HFF-Myc (cell line): ENCODE data around the gene FSD1.

Experiments used
- DNase-seq: peaks from one replicate; pipeline ENCODE4 v3.0.0-alpha.2; 2011; ENCODE audit warnings: low read depth; ENCODE audit errors: extremely low read depth
- H3K4me3 ChIP-seq: replicated peaks from 2 replicates; pipeline ENCODE4 v1.5.1; 2011; ENCODE audit warnings: low read depth, mild to moderate bottlenecking, control low read depth, low read length
- TF ChIP-seq, protein P1 (sequence below): IDR thresholded peaks from 2 replicates; pipeline ENCODE4 v1.5.1; 2012; ENCODE audit warnings: mild to moderate bottlenecking, low read depth, low read length, control low read depth; ENCODE audit errors: missing control alignments

The FSD1 gene

DNA sequence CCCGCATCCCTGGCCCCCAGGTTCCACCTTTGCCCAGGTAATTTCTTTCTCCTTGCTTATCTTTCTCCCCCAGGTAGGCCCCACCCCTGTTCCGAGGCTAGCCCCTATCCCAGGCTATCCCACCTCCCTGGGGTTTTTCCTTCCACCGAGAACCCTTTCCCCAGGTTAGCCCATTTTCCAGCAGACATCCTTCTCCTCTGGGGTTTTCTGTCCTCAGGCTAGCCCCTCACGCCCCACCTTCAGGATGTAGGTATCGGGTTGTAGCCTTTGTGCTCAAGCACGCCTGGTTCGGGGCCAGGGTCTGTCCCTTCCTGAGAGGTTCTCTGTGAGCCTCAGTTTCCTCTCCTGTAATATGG, 837 bp downstream of the FSD1 start:
- DNase-seq: no peak
- H3K4me3 ChIP-seq: peak overlapping the region; percentile 35
- TF ChIP-seq, protein P1, sequence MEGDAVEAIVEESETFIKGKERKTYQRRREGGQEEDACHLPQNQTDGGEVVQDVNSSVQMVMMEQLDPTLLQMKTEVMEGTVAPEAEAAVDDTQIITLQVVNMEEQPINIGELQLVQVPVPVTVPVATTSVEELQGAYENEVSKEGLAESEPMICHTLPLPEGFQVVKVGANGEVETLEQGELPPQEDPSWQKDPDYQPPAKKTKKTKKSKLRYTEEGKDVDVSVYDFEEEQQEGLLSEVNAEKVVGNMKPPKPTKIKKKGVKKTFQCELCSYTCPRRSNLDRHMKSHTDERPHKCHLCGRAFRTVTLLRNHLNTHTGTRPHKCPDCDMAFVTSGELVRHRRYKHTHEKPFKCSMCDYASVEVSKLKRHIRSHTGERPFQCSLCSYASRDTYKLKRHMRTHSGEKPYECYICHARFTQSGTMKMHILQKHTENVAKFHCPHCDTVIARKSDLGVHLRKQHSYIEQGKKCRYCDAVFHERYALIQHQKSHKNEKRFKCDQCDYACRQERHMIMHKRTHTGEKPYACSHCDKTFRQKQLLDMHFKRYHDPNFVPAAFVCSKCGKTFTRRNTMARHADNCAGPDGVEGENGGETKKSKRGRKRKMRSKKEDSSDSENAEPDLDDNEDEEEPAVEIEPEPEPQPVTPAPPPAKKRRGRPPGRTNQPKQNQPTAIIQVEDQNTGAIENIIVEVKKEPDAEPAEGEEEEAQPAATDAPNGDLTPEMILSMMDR: no peak

DNA sequence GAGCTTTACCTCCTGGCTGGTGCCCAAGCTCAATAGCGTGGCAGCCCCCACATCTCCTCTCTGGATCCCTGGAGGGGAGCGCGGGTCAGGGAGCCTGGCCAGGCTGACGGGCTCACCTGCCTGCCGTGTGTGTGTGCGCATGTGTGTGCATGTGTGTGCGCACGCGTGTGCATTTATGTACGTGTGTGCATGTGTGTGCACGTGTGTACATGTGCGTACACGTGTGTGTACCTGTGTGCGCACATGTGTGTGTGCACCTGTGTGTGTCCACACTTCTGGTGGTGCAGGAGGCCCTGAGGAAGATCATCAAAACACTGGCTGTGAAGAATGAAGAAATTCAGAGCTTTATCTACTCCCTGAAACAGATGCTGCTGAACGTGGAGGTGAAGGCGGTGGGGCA, 1.3 kb downstream of the FSD1 start:
- DNase-seq: no peak
- TF ChIP-seq, protein P1: no peak
- H3K4me3 ChIP-seq: peak overlapping the region; percentile 35

DNA sequence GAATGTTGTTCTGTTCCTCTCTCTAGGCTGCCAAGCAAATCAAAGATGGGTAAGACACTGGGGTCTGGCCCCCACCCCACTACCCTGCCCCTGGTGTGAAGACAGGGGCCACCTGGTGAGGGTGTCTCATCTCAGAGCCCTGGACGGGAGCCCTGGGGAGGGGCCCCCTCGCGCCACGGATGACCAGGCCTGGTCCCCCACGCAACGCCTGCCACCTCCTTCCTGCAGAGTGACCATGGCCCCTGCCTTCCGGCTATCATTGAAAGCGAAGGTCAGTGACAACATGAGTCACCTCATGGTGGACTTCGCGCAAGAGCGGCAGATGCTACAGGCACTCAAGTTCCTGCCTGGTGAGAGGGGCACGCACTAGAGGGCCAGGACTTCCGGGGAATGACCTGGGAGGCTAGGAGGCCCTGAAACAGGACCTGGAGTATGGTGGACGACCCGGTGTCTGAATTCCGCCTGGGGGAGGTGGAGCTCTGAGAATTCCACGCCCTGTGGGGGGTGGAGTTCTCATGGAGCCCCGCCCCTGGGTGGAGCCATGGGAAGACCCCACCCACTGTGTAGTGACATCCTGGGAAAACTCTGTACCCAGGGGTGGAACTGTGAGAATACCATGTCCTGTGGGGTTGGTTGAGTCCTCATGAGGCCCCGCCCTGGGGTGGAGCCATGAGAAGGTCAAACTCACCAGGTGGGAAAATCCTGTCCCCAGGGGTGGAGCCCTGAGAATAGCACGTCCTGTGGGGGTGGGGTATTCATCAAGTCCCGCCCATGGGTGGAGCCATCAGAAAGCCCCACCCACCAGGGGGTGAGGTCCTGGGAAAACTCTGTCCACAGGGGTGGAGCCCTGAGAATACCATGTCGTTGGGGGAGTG, 6.1 kb downstream of the FSD1 start:
- no peak overlapping the region for H3K4me3 ChIP-seq
- DNase-seq: no peak
- TF ChIP-seq, protein P1: no peak

DNA sequence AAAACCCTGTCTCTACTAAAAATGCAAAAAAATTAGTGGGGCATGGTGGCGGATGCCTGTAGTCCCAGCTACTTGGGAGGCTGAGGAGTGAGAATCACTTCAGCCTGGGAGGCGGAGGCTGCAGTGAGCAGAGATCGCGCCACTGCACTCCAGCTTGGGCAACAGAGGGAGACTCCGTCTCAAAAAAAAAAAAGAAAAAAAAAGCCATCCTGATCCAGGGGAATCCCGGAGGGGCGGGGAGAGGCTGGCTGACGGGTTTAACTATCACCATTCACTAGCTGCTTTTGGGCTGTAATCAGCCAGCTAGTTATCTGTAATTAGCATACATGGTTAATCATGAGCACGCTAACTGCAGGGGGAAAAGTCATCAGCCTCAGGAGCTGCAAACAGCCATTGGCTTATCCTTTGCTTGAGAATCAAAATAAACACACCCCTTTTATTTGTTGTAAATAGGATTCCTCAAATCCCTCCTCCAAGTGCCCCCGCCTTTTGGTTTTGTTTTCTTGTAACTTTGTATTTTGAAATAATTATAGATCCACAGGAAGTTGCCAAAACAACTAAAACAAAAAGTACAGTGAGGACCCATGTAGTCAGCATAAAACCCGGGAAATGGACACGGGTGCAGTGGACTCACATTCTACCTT, 9.6 kb downstream of the FSD1 start:
- DNase-seq: no peak
- no peak overlapping the region for H3K4me3 ChIP-seq
- TF ChIP-seq, protein P1: no peak

DNA sequence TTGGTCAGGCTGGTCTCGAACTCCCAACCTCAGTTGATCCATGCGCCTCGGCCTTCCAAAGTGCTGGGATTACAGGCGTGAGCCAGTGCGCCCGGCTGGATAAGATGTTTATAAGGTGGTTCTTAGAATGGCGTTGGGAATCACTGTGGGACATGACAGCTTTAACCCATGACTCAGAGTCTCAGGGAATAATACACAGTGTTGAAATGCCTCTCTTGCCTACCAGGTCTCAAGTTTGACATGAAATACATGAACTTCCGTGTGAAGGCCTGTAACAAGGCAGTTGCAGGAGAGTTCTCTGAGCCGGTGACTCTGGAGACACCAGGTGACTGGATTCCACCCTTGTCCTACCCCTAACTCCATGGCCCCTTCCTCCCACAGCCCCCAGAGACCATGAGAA, 12.6 kb downstream of the FSD1 start:
- H3K4me3 ChIP-seq: no peak overlapping the region
- TF ChIP-seq, protein P1: no peak
- no peak for DNase-seq

DNA sequence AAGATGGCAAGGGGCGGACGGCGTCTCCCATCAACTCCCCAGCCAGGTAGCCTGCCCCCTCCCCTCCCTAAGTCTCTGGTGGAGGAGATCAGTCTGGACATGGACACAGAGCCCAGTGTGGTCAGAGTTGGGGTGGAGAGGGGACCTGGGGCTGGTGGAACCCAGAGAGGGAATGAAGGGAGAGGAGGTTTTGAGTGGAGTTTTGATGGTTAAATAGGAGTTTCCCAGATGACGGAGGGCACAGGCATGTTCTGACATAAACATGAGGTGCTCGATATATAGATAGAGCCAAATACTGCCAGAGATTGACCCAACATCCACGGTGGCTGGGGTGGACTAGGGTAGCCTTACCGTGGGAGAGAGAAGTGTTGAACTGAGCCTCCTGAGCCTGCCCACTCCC, 14.1 kb downstream of the FSD1 start:
- no peak overlapping the region for H3K4me3 ChIP-seq
- no peak for DNase-seq
- TF ChIP-seq, protein P1: no peak
